Colonic mucosa (tissue), 4 donors: ENCODE results near the gene PPIL4. TPM values are rescaled to one million over a fixed set of nuclear protein-coding genes. Genes with fewer than 3 reads are reported as not detected.
"Not testable (repeated sequence)": the region's sequence is repeated elsewhere in the genome, so short reads cannot be mapped to it uniquely, and the experiment has no call there.

ENCODE experiments used
- DNase-seq: peaks from one replicate; pipeline ENCODE4 v3.0.0-alpha.2; 2020
- H3K27ac ChIP-seq: fragments of 200-600 bp; one replicate; pipeline ENCODE4 v1.8.0; 2021
- H3K27me3 ChIP-seq: fragments of 200-600 bp; one replicate; pipeline ENCODE4 v1.8.0; 2021
- H3K36me3 ChIP-seq: fragments of 200-600 bp; one replicate; pipeline ENCODE4 v1.8.0; 2021
- H3K4me1 ChIP-seq: fragments of 200-600 bp; one replicate; pipeline ENCODE4 v1.8.0; 2021; ENCODE audit warnings: mild to moderate bottlenecking
- H3K4me3 ChIP-seq: fragments of 200-600 bp; one replicate; pipeline ENCODE4 v1.8.0; 2021
- H3K9ac ChIP-seq, 2 donors: one replicate each; pipeline ENCODE4 v1.7.0; 2013; ENCODE audit warnings: control low read depth in 2 of 2, low read depth in 2 of 2, low read length in 2 of 2
- H3K9me3 ChIP-seq: fragments of 200-600 bp; one replicate; pipeline ENCODE4 v1.8.0; 2021
- CTCF ChIP-seq: fragments of 200-600 bp; IDR thresholded peaks from one replicate; pipeline ENCODE4 v1.8.0; 2022; ENCODE audit warnings: antibody characterized with exemption, mild to moderate bottlenecking
- intact Hi-C: fragments of 100-400 bp; cut with DNase I; formaldehyde crosslinking; loops from one replicate; pipeline ENCODE4 v1.14.1; 2022
- total RNA-seq, 2 donors: library from RNA; stranded (reverse); fragmentation: NEBNext Ultra II Directional in 1 of 2; extraction: Animal tissue kit (Norgen Biotek cat#: 25700) in 1 of 2; gene quantifications; one replicate each; pipeline ENCODE4 v1.2.1, GENCODE V29; 2021
- donor health status: healthy.
- donor health status: DM: no; HTN: no; CAD: no.
- donor health status: DM: no; HTN: no; CAD: no.

Gene PPIL4
- total RNA-seq, 2 donors from 2014 or later, result 16.0 to 26.8 TPM

GRCh38 chr6:149470948-149471347, 74.9 kb downstream of the PPIL4 start:
- peaks cover 18% of the 10 kb centered on the region for H3K4me1 ChIP-seq
- no peaks in the 10 kb centered on the region for H3K27me3 ChIP-seq
- H3K9ac ChIP-seq, result no peak overlapping the region
- TF ChIP-seq CTCF, result no peak
- H3K9me3 ChIP-seq, result no peaks in the 10 kb centered on the region
- no peaks in the 10 kb centered on the region for H3K36me3 ChIP-seq
- intact Hi-C loops, result no loop called here
- no peak overlapping the region for H3K4me3 ChIP-seq
- DNase-seq, result no peak
- H3K27ac ChIP-seq, result no peak overlapping the region

- Histone ChIP-seq H3K9ac (no peak overlapping the region), H3K27me3 (no peaks in the 10 kb centered on the region), H3K27ac (no peak overlapping the region), H3K4me3 (no peak overlapping the region), H3K4me1 (peaks cover 5% of the 10 kb centered on the region), H3K36me3 (no peaks in the 10 kb centered on the region), H3K9me3 (no peaks in the 10 kb centered on the region)
- intact Hi-C loops, result no loop called here
- no peak for DNase-seq
- TF ChIP-seq CTCF, result no peak
These were observed 77.7 kb downstream of the PPIL4 start for GRCh38 chr6:149468179-149468578.

- Histone ChIP-seq H3K4me3 (no peak overlapping the region), H3K9ac (no peak overlapping the region), H3K27me3 (no peaks in the 10 kb centered on the region), H3K36me3 (no peaks in the 10 kb centered on the region), H3K4me1 (no peaks in the 10 kb centered on the region), H3K9me3 (no peaks in the 10 kb centered on the region), H3K27ac (no peak overlapping the region)
- intact Hi-C loops, result no loop called here
- TF ChIP-seq CTCF, result no peak
- DNase-seq, result no peak
These were observed 78.6 kb downstream of the PPIL4 start for GRCh38 chr6:149467265-149467664.

DNA sequence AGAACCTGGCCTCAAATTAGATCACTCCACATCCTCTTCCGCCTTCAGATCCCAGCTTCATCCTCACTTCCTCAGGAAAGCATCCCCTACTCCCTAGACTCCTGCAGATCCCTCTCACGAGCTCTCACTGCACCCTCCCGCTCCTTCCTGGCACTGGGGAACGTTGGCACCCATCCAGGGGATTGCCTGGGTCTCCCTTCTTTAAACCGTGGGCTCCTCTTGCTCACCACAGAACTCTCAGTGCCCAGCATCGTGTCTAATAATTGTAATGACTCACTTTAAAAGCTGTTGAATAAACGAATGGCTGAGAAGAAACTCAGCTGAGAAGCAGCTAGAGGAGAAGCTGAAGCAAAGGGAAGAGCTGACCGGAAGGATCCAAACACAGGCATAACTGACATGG, 81.4 kb downstream of the PPIL4 start:
- H3K4me3 ChIP-seq, result no peak overlapping the region
- no peak overlapping the region for H3K9ac ChIP-seq
- H3K9me3 ChIP-seq, result no peaks in the 10 kb centered on the region
- no peaks in the 10 kb centered on the region for H3K36me3 ChIP-seq
- H3K27me3 ChIP-seq, result no peaks in the 10 kb centered on the region
- H3K27ac ChIP-seq, result no peak overlapping the region
- intact Hi-C loops, result no loop called here
- no peaks in the 10 kb centered on the region for H3K4me1 ChIP-seq
- TF ChIP-seq CTCF, result no peak
- DNase-seq, result no peak

DNA sequence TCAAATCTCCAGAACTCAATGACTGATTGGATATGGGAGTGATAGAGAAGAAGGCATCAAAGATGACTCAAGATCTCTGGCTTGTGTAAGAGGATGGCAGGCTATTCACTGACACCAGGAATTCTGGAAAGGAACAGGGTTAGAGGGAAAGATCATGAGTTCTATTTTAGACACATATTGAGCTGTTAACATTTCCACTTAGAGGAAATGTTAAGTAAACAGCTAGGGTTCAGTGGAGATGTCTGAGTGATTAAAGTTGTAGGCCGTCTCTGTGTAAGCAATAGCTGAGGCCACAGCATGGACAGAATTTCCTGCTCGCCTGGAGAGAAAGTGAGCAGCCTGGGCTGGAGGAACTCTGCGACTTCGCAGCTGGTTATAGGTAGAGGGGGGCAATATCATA, 82.1 kb downstream of the PPIL4 start:
- intact Hi-C loops, result no loop called here

GRCh38 chr6:149462712-149463111, 83.1 kb downstream of the PPIL4 start:
- H3K27me3 ChIP-seq, H3K9ac ChIP-seq, H3K27ac ChIP-seq, H3K36me3 ChIP-seq, H3K9me3 ChIP-seq, intact Hi-C loops, DNase-seq, H3K4me1 ChIP-seq, H3K4me3 ChIP-seq: not testable (repeated sequence)

More for the DNA sequence above, 82.1 kb downstream of the PPIL4 start:
- H3K9me3 ChIP-seq, result no peaks in the 10 kb centered on the region
- no peak overlapping the region for H3K9ac ChIP-seq
- no peaks in the 10 kb centered on the region for H3K4me1 ChIP-seq
- TF ChIP-seq CTCF, result no peak
- DNase-seq, result no peak
- no peaks in the 10 kb centered on the region for H3K27me3 ChIP-seq
- H3K27ac ChIP-seq, result no peak overlapping the region
- no peaks in the 10 kb centered on the region for H3K36me3 ChIP-seq
- no peak overlapping the region for H3K4me3 ChIP-seq
